Epithelial cell of proximal tubule (primary cell): Measurements from ENCODE around the gene ATXN2L. TPM values are rescaled to one million over a fixed set of nuclear protein-coding genes. Genes with fewer than 3 reads are reported as not detected.

Experiments
- DNase-seq: peaks from one replicate; pipeline ENCODE4 v3.0.0-alpha.2; 2011; ENCODE audit warnings: low read depth
- H3K4me3 ChIP-seq: 2 replicates; pipeline ENCODE4 v1.5.1; 2011; ENCODE audit warnings: low read depth, mild to moderate bottlenecking, low read length
- CTCF ChIP-seq: conservative IDR thresholded peaks from 2 replicates; pipeline ENCODE4 v1.5.1; 2012; ENCODE audit warnings: low read depth, mild to moderate bottlenecking, low read length
- total RNA-seq: library from RNA; depleted of rRNA; stranded (reverse); fragments of >200 nt; gene quantifications from 2 replicates; pipeline ENCODE4 v1.2.3, GENCODE V29; 2015

The ATXN2L gene
- total RNA-seq, 1 donor from 2014 or later = 51.1 TPM

- no peak for DNase-seq
- no peak overlapping the region for H3K4me3 ChIP-seq
- TF ChIP-seq CTCF = no peak
Observed at GRCh38 chr16:28884045-28884444, 61.2 kb downstream of the ATXN2L start.

Other genes starting within 250 kb of the ATXN2L start
- 0.17 TPM in 1 of 2 replicates, not detected in the other for gene SULT1A2, start 225.9 kb upstream of the ATXN2L start, total RNA-seq
- gene SULT1A1, start 213.0 kb upstream of the ATXN2L start, total RNA-seq = 0.72 and 8.6 TPM in 2 replicates
- gene NPIPB8, start 184.9 kb upstream of the ATXN2L start, total RNA-seq = not detected in 2 replicates
- 178 and 287 TPM in 2 replicates for gene EIF3C, start 111.5 kb upstream of the ATXN2L start, total RNA-seq
- gene NPIPB9, start 71.2 kb upstream of the ATXN2L start, total RNA-seq = not detected in 2 replicates
- gene TUFM, start 23.3 kb downstream of the ATXN2L start, total RNA-seq = 174 and 250 TPM in 2 replicates
- 22.4 and 23.4 TPM in 2 replicates for gene SH2B1, start 40.8 kb downstream of the ATXN2L start, total RNA-seq
- 0.14 and 0.92 TPM in 2 replicates for gene ATP2A1, start 55.5 kb downstream of the ATXN2L start, total RNA-seq
- 35.2 and 40.8 TPM in 2 replicates for gene RABEP2, start 102.2 kb downstream of the ATXN2L start, total RNA-seq
- 0.07 TPM in 1 of 2 replicates, not detected in the other for gene CD19, start 109.0 kb downstream of the ATXN2L start, total RNA-seq
- 24.7 and 35.1 TPM in 2 replicates for gene NFATC2IP, start 127.9 kb downstream of the ATXN2L start, total RNA-seq
- 51.7 and 58.1 TPM in 2 replicates for gene SPNS1, start 151.8 kb downstream of the ATXN2L start, total RNA-seq
- gene LAT, start 162.1 kb downstream of the ATXN2L start, total RNA-seq = 2.0 and 2.1 TPM in 2 replicates